Measurements from ENCODE around the gene OR2J1. TPM values are rescaled to one million over a fixed set of nuclear protein-coding genes. Genes with fewer than 3 reads are reported as not detected.

Gene OR2J1
- polyA plus RNA-seq, 1 of the 3 experiments (the other 2 are of a cell fraction) = not detected

GRCh38 chr6:29082457-29082856 is 16.8 kb upstream of the OR2J1 start:
- H3K27ac ChIP-seq (ENCODE audit: low read depth in 2 of 2, low read length in 1 of 2) = no peak overlapping the region
- TF ChIP-seq MEF2A (IDR thresholded peaks at IDR 0.05; ENCODE audit: borderline replicate concordance, low read depth) (no peak), GABPA (IDR thresholded peaks at IDR 0.05; ENCODE audit: low read depth) (no peak), RCOR1 (IDR thresholded peaks at IDR 0.05; ENCODE audit: low read length) (no peak), RFX5 (IDR thresholded peaks at IDR 0.05; ENCODE audit: low read length) (no peak), TCF12 (IDR thresholded peaks at IDR 0.05) (no peak), FOSL2 (IDR thresholded peaks at IDR 0.05; ENCODE audit: borderline replicate concordance, low read depth) (no peak), IRF3 (IDR thresholded peaks at IDR 0.05; ENCODE audit: low read depth, low read length) (no peak), YY1 (IDR thresholded peaks at IDR 0.05; ENCODE audit: low read depth) (no peak), NRF1 (IDR thresholded peaks at IDR 0.05; ENCODE audit: low read depth, low read length) (no peak), RAD21 (IDR thresholded peaks at IDR 0.05; ENCODE audit: low read length) (no peak), FOXM1 (IDR thresholded peaks at IDR 0.05; ENCODE audit: low read depth) (no peak), EP300 (IDR thresholded peaks at IDR 0.05; ENCODE audit: borderline replicate concordance in 1 of 2, low read depth in 1 of 2, low read length in 1 of 2) (no peak), REST (IDR thresholded peaks at IDR 0.05; ENCODE audit: low read depth, low read length) (no peak), NFIC (IDR thresholded peaks at IDR 0.05; ENCODE audit: borderline replicate concordance) (no peak), FOXJ3 (CRISPR knock-in tag; IDR thresholded peaks at IDR 0.05) (no peak), USF1 (IDR thresholded peaks at IDR 0.05; ENCODE audit: borderline replicate concordance, low read depth) (no peak), ZBTB33 (IDR thresholded peaks at IDR 0.05; ENCODE audit: borderline replicate concordance, low read depth) (no peak), EZH2phosphoT487 (IDR thresholded peaks at IDR 0.05; ENCODE audit: borderline replicate concordance, low read depth) (no peak), TEAD4 (IDR thresholded peaks at IDR 0.05; ENCODE audit: borderline replicate concordance, insufficient read depth) (no peak)
- no peaks in the 10 kb centered on the region for H3K9me2 ChIP-seq
- 15% methylated on average over 10 of the region's 15 CpGs for WGBS (ENCODE audit: low lambda C conversion rate)
- H3F3A ChIP-seq (replicated peaks; ENCODE audit: insufficient read depth) = no peaks in the 10 kb centered on the region
- no peak for DNase-seq
- no peaks in the 10 kb centered on the region for H3K9me3 ChIP-seq
- H3K4me2 ChIP-seq = no peak overlapping the region
- H3K79me2 ChIP-seq (ENCODE audit: insufficient read depth) = no peaks in the 10 kb centered on the region
- H3K27me3 ChIP-seq (ENCODE audit: insufficient read depth) = peaks cover 4% of the 10 kb centered on the region; the same call in 1 of the 2 replicates
- H3K4me1 ChIP-seq (ENCODE audit: control insufficient read depth in 1 of 2, insufficient read depth in 2 of 2, low read depth in 1 of 2, low read length in 1 of 2) = no peaks in the 10 kb centered on the region
- H3K4me3 ChIP-seq (ENCODE audit: low read depth in 2 of 2, low read length in 1 of 2) = no peak overlapping the region
- ChIA-PET POLR2A (no interaction called here), CTCF (no interaction called here)
- no peaks in the 10 kb centered on the region for H3K36me3 ChIP-seq (replicated peaks in 1 of 2; ENCODE audit: control insufficient read depth in 1 of 2, insufficient read depth in 2 of 2, low read length in 1 of 2)
- no peak overlapping the region for H3K9ac ChIP-seq
- no peak overlapping the region for H2AFZ ChIP-seq (ENCODE audit: low read depth)
- no peaks in the 10 kb centered on the region for H4K20me1 ChIP-seq (ENCODE audit: insufficient read depth)

All from SK-N-SH (cell line).